ENCODE measurements around the gene GDPD4.

Gene GDPD4

DNA sequence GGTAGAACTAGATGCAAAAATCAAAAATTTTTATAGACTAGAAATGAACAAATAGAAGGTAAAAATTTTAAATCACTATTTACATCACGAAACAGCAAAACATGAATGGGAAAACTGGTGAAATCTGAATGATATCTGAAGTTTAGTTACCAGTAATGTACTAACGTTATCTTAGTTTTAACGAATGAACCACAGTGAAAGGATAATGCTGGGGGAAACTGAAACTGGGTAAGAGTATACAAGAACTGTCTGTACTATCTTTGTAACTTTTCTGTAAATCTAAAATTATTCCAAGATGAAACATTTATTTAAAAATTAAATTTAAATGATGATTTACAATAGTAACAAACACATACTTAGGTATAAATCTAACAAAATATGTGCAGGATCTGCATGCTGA, 7.4 kb downstream of the GDPD4 start:
- Histone ChIP-seq H3K9me3 (ENCODE audit: severe bottlenecking) (no peaks in the 10 kb centered on the region), H3K27me3 (ENCODE audit: insufficient read depth, poor library complexity, severe bottlenecking) (no peaks in the 10 kb centered on the region), H3K4me3 (ENCODE audit: severe bottlenecking) (no peak overlapping the region), H3K4me1 (ENCODE audit: insufficient read depth, poor library complexity, severe bottlenecking) (peaks cover 5% of the 10 kb centered on the region), H3K27ac (ENCODE audit: poor library complexity, severe bottlenecking) (no peak overlapping the region), H3K36me3 (ENCODE audit: low read depth) (no peaks in the 10 kb centered on the region)
- DNase-seq (ENCODE audit: low spot score) (no peak), ATAC-seq (ENCODE audit: low read depth) (no peak)
- TF ChIP-seq, protein P1, sequence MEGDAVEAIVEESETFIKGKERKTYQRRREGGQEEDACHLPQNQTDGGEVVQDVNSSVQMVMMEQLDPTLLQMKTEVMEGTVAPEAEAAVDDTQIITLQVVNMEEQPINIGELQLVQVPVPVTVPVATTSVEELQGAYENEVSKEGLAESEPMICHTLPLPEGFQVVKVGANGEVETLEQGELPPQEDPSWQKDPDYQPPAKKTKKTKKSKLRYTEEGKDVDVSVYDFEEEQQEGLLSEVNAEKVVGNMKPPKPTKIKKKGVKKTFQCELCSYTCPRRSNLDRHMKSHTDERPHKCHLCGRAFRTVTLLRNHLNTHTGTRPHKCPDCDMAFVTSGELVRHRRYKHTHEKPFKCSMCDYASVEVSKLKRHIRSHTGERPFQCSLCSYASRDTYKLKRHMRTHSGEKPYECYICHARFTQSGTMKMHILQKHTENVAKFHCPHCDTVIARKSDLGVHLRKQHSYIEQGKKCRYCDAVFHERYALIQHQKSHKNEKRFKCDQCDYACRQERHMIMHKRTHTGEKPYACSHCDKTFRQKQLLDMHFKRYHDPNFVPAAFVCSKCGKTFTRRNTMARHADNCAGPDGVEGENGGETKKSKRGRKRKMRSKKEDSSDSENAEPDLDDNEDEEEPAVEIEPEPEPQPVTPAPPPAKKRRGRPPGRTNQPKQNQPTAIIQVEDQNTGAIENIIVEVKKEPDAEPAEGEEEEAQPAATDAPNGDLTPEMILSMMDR (IDR thresholded peaks at IDR 0.05; ENCODE audit: poor library complexity, severe bottlenecking) = no peak

DNA sequence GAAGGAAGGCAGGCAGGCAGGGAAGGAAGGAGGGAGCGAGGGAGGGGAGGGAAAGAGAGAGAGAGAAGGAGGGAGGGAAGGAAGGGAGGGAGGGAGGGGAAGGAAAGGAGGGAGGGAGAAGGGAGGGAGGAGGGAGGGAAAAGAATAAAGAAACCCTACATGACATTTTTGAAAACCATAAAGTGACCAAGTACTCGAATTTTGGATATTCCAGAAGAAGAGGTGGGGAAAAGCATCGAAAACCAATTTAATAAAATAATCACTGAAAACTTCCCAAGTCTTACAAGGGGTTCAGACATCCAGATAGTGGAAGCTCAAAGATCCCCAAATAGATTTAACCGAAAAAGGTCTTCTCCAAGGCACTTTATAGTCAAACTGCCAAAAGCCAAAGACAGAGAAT, 11.7 kb downstream of the GDPD4 start:
- no peak for ATAC-seq (ENCODE audit: low read depth)

DNA sequence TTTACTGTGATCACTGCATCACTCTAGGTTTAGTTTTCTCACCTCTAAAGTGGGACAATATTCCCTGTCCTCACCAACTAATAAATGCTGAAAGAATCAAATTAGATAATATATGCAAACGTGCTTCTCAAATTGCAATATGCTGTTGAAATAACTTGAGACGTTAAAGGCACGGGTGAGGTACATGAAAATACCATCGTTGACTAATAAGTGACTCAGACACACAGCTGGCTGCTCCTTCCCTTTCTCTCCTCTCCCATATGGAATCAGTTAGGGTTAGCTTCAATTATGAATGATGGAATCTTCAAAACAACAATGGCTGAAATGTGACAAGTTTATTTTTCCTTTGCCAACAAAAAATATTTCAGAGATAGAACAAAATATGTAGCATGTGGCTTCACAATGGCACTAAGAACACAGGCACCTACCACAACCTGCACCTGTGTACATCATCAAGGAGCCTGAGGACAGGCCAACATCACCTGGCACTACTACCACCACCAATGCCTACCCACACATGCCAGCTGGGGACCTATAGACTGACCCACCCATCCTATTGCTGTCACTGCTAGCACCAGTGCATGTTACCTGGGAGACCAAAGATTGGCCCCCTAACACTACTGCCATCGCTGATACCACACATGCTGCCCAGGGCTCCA, 13.7 kb downstream of the GDPD4 start:
- no peaks in the 10 kb centered on the region for H3K9me3 ChIP-seq (ENCODE audit: severe bottlenecking)
- TF ChIP-seq, protein P1 (IDR thresholded peaks at IDR 0.05; ENCODE audit: poor library complexity, severe bottlenecking) = no peak
- peak; percentile 98 for ATAC-seq (ENCODE audit: low read depth)
- no peak for DNase-seq (ENCODE audit: low spot score)
- no peaks in the 10 kb centered on the region for H3K36me3 ChIP-seq (ENCODE audit: low read depth)
- H3K27me3 ChIP-seq (ENCODE audit: insufficient read depth, poor library complexity, severe bottlenecking) = no peaks in the 10 kb centered on the region
- peak overlapping the region; percentile 11 for H3K27ac ChIP-seq (ENCODE audit: poor library complexity, severe bottlenecking)
- H3K4me1 ChIP-seq (ENCODE audit: insufficient read depth, poor library complexity, severe bottlenecking) = peaks cover 10% of the 10 kb centered on the region
- H3K4me3 ChIP-seq (ENCODE audit: severe bottlenecking) = no peak overlapping the region

More for the DNA sequence above, 11.7 kb downstream of the GDPD4 start:
- no peak overlapping the region for H3K4me3 ChIP-seq (ENCODE audit: severe bottlenecking)
- TF ChIP-seq, protein P1 (IDR thresholded peaks at IDR 0.05; ENCODE audit: poor library complexity, severe bottlenecking) = no peak
- no peaks in the 10 kb centered on the region for H3K36me3 ChIP-seq (ENCODE audit: low read depth)
- H3K4me1 ChIP-seq (ENCODE audit: insufficient read depth, poor library complexity, severe bottlenecking) = peaks cover 10% of the 10 kb centered on the region
- DNase-seq (ENCODE audit: low spot score) = no peak
- H3K27me3 ChIP-seq (ENCODE audit: insufficient read depth, poor library complexity, severe bottlenecking) = no peaks in the 10 kb centered on the region
- no peaks in the 10 kb centered on the region for H3K9me3 ChIP-seq (ENCODE audit: severe bottlenecking)
- no peak overlapping the region for H3K27ac ChIP-seq (ENCODE audit: poor library complexity, severe bottlenecking)

DNA sequence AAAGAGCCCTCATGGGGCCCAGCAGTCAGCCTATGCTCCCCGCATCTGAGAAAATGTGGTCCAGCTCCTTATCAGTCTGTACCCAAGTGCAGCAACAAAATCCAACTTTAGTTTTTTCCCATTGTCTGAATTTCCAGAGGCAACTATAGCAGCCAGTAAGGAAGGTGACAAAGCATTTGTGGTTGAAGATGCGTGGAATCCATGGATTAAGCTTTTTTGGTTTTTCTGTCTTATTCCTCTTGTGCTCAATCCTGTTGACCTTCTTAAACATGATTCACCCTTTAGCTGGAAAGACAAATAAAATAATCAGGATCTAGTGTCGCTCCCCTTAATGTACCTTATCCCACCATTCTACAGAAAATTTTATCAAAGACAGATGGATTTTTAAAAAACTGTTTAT, 14.3 kb downstream of the GDPD4 start:
- no peak overlapping the region for H3K4me3 ChIP-seq (ENCODE audit: severe bottlenecking)
- ATAC-seq (ENCODE audit: low read depth) (no peak), DNase-seq (ENCODE audit: low spot score) (no peak)
- no peaks in the 10 kb centered on the region for H3K36me3 ChIP-seq (ENCODE audit: low read depth)
- H3K27me3 ChIP-seq (ENCODE audit: insufficient read depth, poor library complexity, severe bottlenecking) = no peaks in the 10 kb centered on the region
- peaks cover 10% of the 10 kb centered on the region for H3K4me1 ChIP-seq (ENCODE audit: insufficient read depth, poor library complexity, severe bottlenecking)
- no peaks in the 10 kb centered on the region for H3K9me3 ChIP-seq (ENCODE audit: severe bottlenecking)
- H3K27ac ChIP-seq (ENCODE audit: poor library complexity, severe bottlenecking) = peak overlapping the region; percentile 11
- TF ChIP-seq, protein P1 (IDR thresholded peaks at IDR 0.05; ENCODE audit: poor library complexity, severe bottlenecking) = no peak

Data from RWPE2 (cell line).